Measurements from ENCODE around the gene TRIM67.
"Not testable (repeated sequence)": the region's sequence is repeated elsewhere in the genome, so short reads cannot be mapped to it uniquely, and the experiment has no call there.

The TRIM67 gene

GRCh38 chr1:231203259-231204057, 41.6 kb downstream of the TRIM67 start:
- no peak for DNase-seq (ENCODE audit: low read depth in 2 of 2)

- DNase-seq (ENCODE audit: low read depth in 2 of 2) = no peak
Measured at GRCh38 chr1:231206856-231207255, 45.0 kb downstream of the TRIM67 start.

- DNase-seq (ENCODE audit: low read depth in 2 of 2) = no peak
Measured at GRCh38 chr1:231207437-231207836, 45.6 kb downstream of the TRIM67 start.

GRCh38 chr1:231208980-231209379, 47.1 kb downstream of the TRIM67 start:
- DNase-seq (ENCODE audit: low read depth in 2 of 2) = no peak

- no peak for DNase-seq (ENCODE audit: low read depth in 2 of 2)
Measured at GRCh38 chr1:231209531-231209930, 47.7 kb downstream of the TRIM67 start.

GRCh38 chr1:231210126-231210525, 48.3 kb downstream of the TRIM67 start:
- no peak for DNase-seq (ENCODE audit: low read depth in 2 of 2)

- peak; percentile 77 to 78 for DNase-seq (ENCODE audit: low read depth in 2 of 2)
Measured at GRCh38 chr1:231211005-231211857, 49.4 kb downstream of the TRIM67 start.

- not testable (repeated sequence) for DNase-seq (ENCODE audit: low read depth in 2 of 2)
Measured at GRCh38 chr1:231212301-231212700, 50.4 kb downstream of the TRIM67 start.

GRCh38 chr1:231213831-231214573, 52.1 kb downstream of the TRIM67 start:
- DNase-seq (ENCODE audit: low read depth in 2 of 2) = no peak

- DNase-seq (ENCODE audit: low read depth in 2 of 2) = no peak
Measured at GRCh38 chr1:231214918-231215680, 53.2 kb downstream of the TRIM67 start.

GRCh38 chr1:231215681-231216385, 54.0 kb downstream of the TRIM67 start:
- no peak for DNase-seq (ENCODE audit: low read depth in 2 of 2)

- DNase-seq (ENCODE audit: low read depth in 2 of 2) = no peak
Measured at GRCh38 chr1:231216498-231216897, 54.6 kb downstream of the TRIM67 start.

- no peak for DNase-seq (ENCODE audit: low read depth in 2 of 2)
Measured at GRCh38 chr1:231217056-231217455, 55.2 kb downstream of the TRIM67 start.

- no peak for DNase-seq (ENCODE audit: low read depth in 2 of 2)
Measured at GRCh38 chr1:231218078-231218477, 56.2 kb downstream of the TRIM67 start.

- DNase-seq (ENCODE audit: low read depth in 2 of 2) = no peak
Measured at GRCh38 chr1:231219422-231220401, 57.9 kb downstream of the TRIM67 start.

- DNase-seq (ENCODE audit: low read depth in 2 of 2) = no peak
Measured at GRCh38 chr1:231220801-231221200, 58.9 kb downstream of the TRIM67 start.

GRCh38 chr1:231226156-231226555, 64.3 kb downstream of the TRIM67 start:
- DNase-seq (ENCODE audit: low read depth in 2 of 2) = no peak

- DNase-seq (ENCODE audit: low read depth in 2 of 2) = no peak
Measured at GRCh38 chr1:231231511-231231910, 69.7 kb downstream of the TRIM67 start.
